HCT116 (cell line): Measurements from ENCODE around the gene EPHB3. TPM values are rescaled to one million over a fixed set of nuclear protein-coding genes. Genes with fewer than 3 reads are reported as not detected.

Experiments
- ATAC-seq: fragments of 200-7000 bp; cut with Tn5 transposase; 2 replicates; pipeline ENCODE4 v1.9.1; 2020; ENCODE audit warnings: mild to moderate bottlenecking, moderate library complexity
- BruUV-seq: library from RNA; stranded (reverse); fragments of 400-500 nt; replicated peaks from 2 replicates; lab custom pipeline; 2021; lab: Mats Ljungman, UMichigan
- CTCF ChIA-PET: fragments of 300-600 bp; sonication (Branson Sonifier 250); formaldehyde crosslinking; loops from one replicate; lab custom pipeline; 2021; ENCODE audit warnings: antibody characterized with exemption; lab: Charles Lee
- POLR2A ChIA-PET: fragments of 300-600, 350-600 bp; sonication (Branson Sonifier 250); formaldehyde crosslinking; loops from one replicate; lab custom pipeline; 2021; ENCODE audit warnings: antibody characterized with exemption; lab: Charles Lee
- RAD21 ChIA-PET, 2 experiments: fragments of 300-600 bp; sonication (Branson Sonifier 250); formaldehyde crosslinking; loops; one replicate each; lab custom pipeline; 2023; ENCODE audit warnings: low total read pairs in 2 of 2; ENCODE audit not compliant: uncharacterized antibody in 2 of 2, unreplicated experiment in 2 of 2, low non-redundant PET in 1 of 2; lab: Charles Lee
- DNase-seq: peaks from one replicate; pipeline ENCODE4 v3.0.0-alpha.2; 2010; ENCODE audit warnings: low read depth, low spot score
- H2AFZ ChIP-seq: fragments of 200-600 bp; shearing (Covaris generic), sonication (generic); 2 replicates; pipeline ENCODE4 v1.6.1; 2017; ENCODE audit warnings: low read depth, mixed run types, mixed read lengths, antibody characterized with exemption, low read length; ENCODE audit not compliant: poor library complexity, severe bottlenecking
- H3K27ac ChIP-seq: 2 replicates; pipeline ENCODE4 v1.5.1; 2012; ENCODE audit warnings: low read depth, low read length
- H3K27me3 ChIP-seq: fragments of 200-600 bp; sonication (generic); 2 replicates; pipeline ENCODE4 v1.6.1; 2016; ENCODE audit warnings: mixed run types, low read length, mixed read lengths; ENCODE audit not compliant: insufficient read depth
- H3K36me3 ChIP-seq, 2 experiments: fragments of 200-500 bp in 1 of 2; fragments of 200-600 bp in 1 of 2; sonication (Bioruptor generic) in 1 of 2; sonication (generic) in 1 of 2; 2 replicates each; pipeline versions ENCODE4 v1.5.1 to v1.6.1; 2014 to 2016; ENCODE audit warnings: low read length in 2 of 2, inconsistent platforms in 1 of 2, mixed read lengths in 1 of 2, mixed run types in 1 of 2; ENCODE audit not compliant: insufficient read depth in 2 of 2, control insufficient read depth in 1 of 2
- H3K4me1 ChIP-seq, 2 experiments: fragments of 200-600 bp in 1 of 2; sonication (generic) in 1 of 2; 2 replicates each; pipeline versions ENCODE4 v1.5.1 to v1.6.1; 2012 to 2017; ENCODE audit warnings: low read length in 2 of 2, inconsistent platforms in 1 of 2, mild to moderate bottlenecking in 1 of 2, mixed read lengths in 1 of 2, mixed run types in 1 of 2, moderate library complexity in 1 of 2; ENCODE audit not compliant: insufficient read depth in 2 of 2, control insufficient read depth in 1 of 2
- H3K4me2 ChIP-seq: fragments of 200-600 bp; sonication (generic); 2 replicates; pipeline ENCODE4 v1.6.1; 2017; ENCODE audit warnings: mixed run types, low read length, mixed read lengths
- H3K4me3 ChIP-seq, 2 experiments: fragments of 200-600 bp in 1 of 2; sonication (generic) in 1 of 2; replicated peaks in 1 of 2; 2 replicates each; pipeline ENCODE4 v1.5.1; 2011 to 2016; ENCODE audit warnings: low read length in 2 of 2, control low read depth in 1 of 2, low read depth in 1 of 2, mild to moderate bottlenecking in 1 of 2, mixed read lengths in 1 of 2, mixed run types in 1 of 2
- H3K79me2 ChIP-seq: fragments of 200-600 bp; sonication (generic); 2 replicates; pipeline ENCODE4 v1.6.1; 2017; ENCODE audit warnings: mild to moderate bottlenecking, mixed run types, low read length, moderate library complexity, mixed read lengths; ENCODE audit not compliant: insufficient read depth
- H3K9ac ChIP-seq: fragments of 200-600 bp; sonication (generic); 2 replicates; pipeline ENCODE4 v1.6.1; 2016; ENCODE audit warnings: low read length, mixed read lengths
- H3K9me2 ChIP-seq: fragments of 200-600 bp; sonication (generic), shearing (Covaris generic); 2 replicates; pipeline ENCODE4 v1.6.1; 2017; ENCODE audit warnings: mixed run types, mild to moderate bottlenecking, moderate library complexity; ENCODE audit not compliant: insufficient read depth
- H3K9me3 ChIP-seq, 2 experiments: fragments of 200-500 bp in 1 of 2; fragments of 200-600 bp in 1 of 2; sonication (Bioruptor generic) in 1 of 2; sonication (generic) in 1 of 2; 2 replicates each; pipeline ENCODE4 v1.6.1; 2014 to 2017; ENCODE audit warnings: low read length in 2 of 2, mixed read lengths in 2 of 2, inconsistent platforms in 1 of 2, low read depth in 1 of 2, mild to moderate bottlenecking in 1 of 2, mixed run types in 1 of 2, moderate library complexity in 1 of 2; ENCODE audit not compliant: control insufficient read depth in 1 of 2, insufficient read depth in 1 of 2
- H4K20me1 ChIP-seq: fragments of 200-600 bp; sonication (generic), shearing (Covaris generic); 2 replicates; pipeline ENCODE4 v1.6.1; 2017; ENCODE audit warnings: mixed run types, mild to moderate bottlenecking, moderate library complexity; ENCODE audit not compliant: insufficient read depth
- CEBPB ChIP-seq: IDR thresholded peaks from 2 replicates; pipeline ENCODE4 v1.6.1; 2012; ENCODE audit warnings: low read depth
- ELF1 ChIP-seq: IDR thresholded peaks from 2 replicates; pipeline ENCODE4 v1.6.1; 2012; ENCODE audit warnings: low read depth, borderline replicate concordance
- EZH2 ChIP-seq: fragments of 200-600 bp; sonication (generic); IDR thresholded peaks from 2 replicates; pipeline ENCODE4 v1.6.1; 2017; ENCODE audit warnings: antibody characterized with exemption, mixed run types
- EZH2phosphoT487 ChIP-seq: fragments of 200-600 bp; IDR thresholded peaks from 2 replicates; pipeline ENCODE4 v1.6.1; 2018; ENCODE audit warnings: antibody characterized with exemption, borderline replicate concordance
- JUND ChIP-seq: IDR thresholded peaks from 2 replicates; pipeline ENCODE4 v1.6.1; 2012
- POLR2AphosphoS5 ChIP-seq: IDR thresholded peaks from 2 replicates; pipeline ENCODE4 v1.6.1; 2011; ENCODE audit warnings: mild to moderate bottlenecking, low read depth, low read length, moderate library complexity
- RAD21 ChIP-seq: IDR thresholded peaks from 2 replicates; pipeline ENCODE4 v1.6.1; 2012; ENCODE audit warnings: low read depth, mild to moderate bottlenecking
- SIN3A ChIP-seq: IDR thresholded peaks from 2 replicates; pipeline ENCODE4 v1.6.1; 2012; ENCODE audit warnings: low read depth
- SP1 ChIP-seq: IDR thresholded peaks from 2 replicates; pipeline ENCODE4 v1.6.1; 2012; ENCODE audit warnings: low read depth
- YY1 ChIP-seq: IDR thresholded peaks from 2 replicates; pipeline ENCODE4 v1.6.1; 2011; ENCODE audit warnings: low read length, low read depth, moderate library complexity, mild to moderate bottlenecking; ENCODE audit not compliant: insufficient replicate concordance; ENCODE audit errors: extremely low read depth
- intact Hi-C: fragments of 100-400 bp; cut with micrococcal nuclease; formaldehyde crosslinking; loops from 2 replicates; pipeline ENCODE4 v1.10.0; 2022
- total RNA-seq: library from RNA; stranded (reverse); gene quantifications from one replicate; pipeline ENCODE4 v1.2.1, GENCODE V29; 2021; ENCODE audit not compliant: unreplicated experiment
- TF ChIP-seq, protein P1 (sequence below): IDR thresholded peaks from 2 replicates; pipeline ENCODE4 v1.6.1; 2012
- TF ChIP-seq, protein P2 (sequence below): IDR thresholded peaks from 2 replicates; pipeline ENCODE4 v1.6.1; 2012; ENCODE audit warnings: low read depth

The EPHB3 gene
- total RNA-seq, 1 experiment from 2014 or later = 6.5 TPM

DNA sequence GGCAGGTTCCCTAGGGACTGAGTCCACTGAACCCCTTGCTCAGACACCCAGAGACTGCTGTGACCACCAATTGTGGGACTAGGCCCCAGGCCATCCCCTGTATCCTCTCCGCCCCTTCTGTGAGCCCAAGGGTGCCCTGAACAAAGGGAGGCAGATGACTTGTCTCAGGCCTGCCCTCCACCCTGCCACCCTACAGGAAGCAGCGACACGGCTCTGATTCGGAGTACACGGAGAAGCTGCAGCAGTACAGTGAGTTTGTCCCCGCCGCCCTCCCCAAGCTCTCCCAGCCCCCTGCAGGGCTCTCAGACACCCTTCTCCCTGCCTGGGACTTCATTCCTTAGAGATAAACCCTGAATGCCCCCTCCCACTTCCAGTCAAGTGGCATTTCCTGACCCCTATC is 16.6 kb downstream of the EPHB3 start:
- ATAC-seq = no peak
- BruUV-seq = no TSS peak
- no peak overlapping the region for H3K4me3 ChIP-seq

DNA sequence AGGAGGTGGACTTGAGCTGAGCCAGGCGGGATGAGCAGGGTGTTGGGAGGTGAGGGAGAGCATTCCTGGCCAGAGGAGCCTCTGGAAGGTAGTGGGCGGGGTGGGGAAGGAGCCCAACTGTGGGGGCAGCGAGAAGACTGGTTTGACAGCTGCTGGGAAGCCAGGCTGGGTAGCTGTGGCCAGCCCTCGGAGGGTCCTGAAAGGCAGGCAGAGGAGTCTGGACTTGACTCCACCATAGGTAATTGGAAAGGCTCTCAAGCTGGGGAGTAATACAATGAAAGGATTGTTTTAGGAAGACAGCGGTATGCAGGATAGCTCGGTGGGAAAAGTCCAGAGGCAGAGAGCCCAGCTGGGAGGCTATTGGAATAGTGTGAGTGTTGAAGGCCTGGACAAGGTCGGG is 17.2 kb downstream of the EPHB3 start:
- intact Hi-C loops = no loop called here
- H3K4me3 ChIP-seq = no peak overlapping the region
- no peak overlapping the region for H3K27ac ChIP-seq
- BruUV-seq = no TSS peak
- DNase-seq (no peak), ATAC-seq (no peak)
- no peaks in the 10 kb centered on the region for H3K79me2 ChIP-seq
- peaks cover 3 to 17% of the 10 kb centered on the region in 2 experiments; a peak in 2 of 4 replicates for H3K4me1 ChIP-seq
- H2AFZ ChIP-seq = no peak overlapping the region
- ChIA-PET POLR2A (no interaction called here), CTCF (no interaction called here), RAD21 (no interaction called here)
- TF ChIP-seq RAD21 = no peak
- no peak for TF ChIP-seq SP1
- TF ChIP-seq EZH2 = no peak
- TF ChIP-seq EZH2phosphoT487 = no peak
- no peak for TF ChIP-seq YY1
- no peak for TF ChIP-seq ELF1
- TF ChIP-seq, protein P1, sequence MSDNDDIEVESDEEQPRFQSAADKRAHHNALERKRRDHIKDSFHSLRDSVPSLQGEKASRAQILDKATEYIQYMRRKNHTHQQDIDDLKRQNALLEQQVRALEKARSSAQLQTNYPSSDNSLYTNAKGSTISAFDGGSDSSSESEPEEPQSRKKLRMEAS = no peak
- TF ChIP-seq, protein P2, sequence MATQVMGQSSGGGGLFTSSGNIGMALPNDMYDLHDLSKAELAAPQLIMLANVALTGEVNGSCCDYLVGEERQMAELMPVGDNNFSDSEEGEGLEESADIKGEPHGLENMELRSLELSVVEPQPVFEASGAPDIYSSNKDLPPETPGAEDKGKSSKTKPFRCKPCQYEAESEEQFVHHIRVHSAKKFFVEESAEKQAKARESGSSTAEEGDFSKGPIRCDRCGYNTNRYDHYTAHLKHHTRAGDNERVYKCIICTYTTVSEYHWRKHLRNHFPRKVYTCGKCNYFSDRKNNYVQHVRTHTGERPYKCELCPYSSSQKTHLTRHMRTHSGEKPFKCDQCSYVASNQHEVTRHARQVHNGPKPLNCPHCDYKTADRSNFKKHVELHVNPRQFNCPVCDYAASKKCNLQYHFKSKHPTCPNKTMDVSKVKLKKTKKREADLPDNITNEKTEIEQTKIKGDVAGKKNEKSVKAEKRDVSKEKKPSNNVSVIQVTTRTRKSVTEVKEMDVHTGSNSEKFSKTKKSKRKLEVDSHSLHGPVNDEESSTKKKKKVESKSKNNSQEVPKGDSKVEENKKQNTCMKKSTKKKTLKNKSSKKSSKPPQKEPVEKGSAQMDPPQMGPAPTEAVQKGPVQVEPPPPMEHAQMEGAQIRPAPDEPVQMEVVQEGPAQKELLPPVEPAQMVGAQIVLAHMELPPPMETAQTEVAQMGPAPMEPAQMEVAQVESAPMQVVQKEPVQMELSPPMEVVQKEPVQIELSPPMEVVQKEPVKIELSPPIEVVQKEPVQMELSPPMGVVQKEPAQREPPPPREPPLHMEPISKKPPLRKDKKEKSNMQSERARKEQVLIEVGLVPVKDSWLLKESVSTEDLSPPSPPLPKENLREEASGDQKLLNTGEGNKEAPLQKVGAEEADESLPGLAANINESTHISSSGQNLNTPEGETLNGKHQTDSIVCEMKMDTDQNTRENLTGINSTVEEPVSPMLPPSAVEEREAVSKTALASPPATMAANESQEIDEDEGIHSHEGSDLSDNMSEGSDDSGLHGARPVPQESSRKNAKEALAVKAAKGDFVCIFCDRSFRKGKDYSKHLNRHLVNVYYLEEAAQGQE = no peak
- no peak for TF ChIP-seq SIN3A
- TF ChIP-seq CEBPB = no peak
- no peaks in the 10 kb centered on the region; a peak in 1 of 4 replicates for H3K36me3 ChIP-seq
- no peaks in the 10 kb centered on the region for H3K9me2 ChIP-seq
- H4K20me1 ChIP-seq = no peaks in the 10 kb centered on the region
- no peaks in the 10 kb centered on the region for H3K9me3 ChIP-seq
- H3K27me3 ChIP-seq = no peaks in the 10 kb centered on the region
- H3K9ac ChIP-seq = no peak overlapping the region
- H3K4me2 ChIP-seq = no peak overlapping the region

More for the DNA sequence above, 16.6 kb downstream of the EPHB3 start:
- Histone ChIP-seq H3K36me3 (peaks cover 0 to 2% of the 10 kb centered on the region in 2 experiments; a peak in 1 of 4 replicates), H3K9me2 (no peaks in the 10 kb centered on the region), H3K9ac (no peak overlapping the region), H3K27ac (no peak overlapping the region), H3K4me2 (no peak overlapping the region), H3K79me2 (no peaks in the 10 kb centered on the region), H2AFZ (no peak overlapping the region), H3K9me3 (no peaks in the 10 kb centered on the region), H4K20me1 (no peaks in the 10 kb centered on the region), H3K27me3 (no peaks in the 10 kb centered on the region), H3K4me1 (peaks cover 3 to 17% of the 10 kb centered on the region in 2 experiments; a peak in 2 of 4 replicates)
- RAD21 ChIA-PET = no interaction called here
- no peak for DNase-seq
- intact Hi-C loops = no loop called here
- TF ChIP-seq YY1 (no peak), POLR2AphosphoS5 (no peak), JUND (no peak)
- TF ChIP-seq, protein P1 = no peak
- POLR2A ChIA-PET = no interaction called here
- CTCF ChIA-PET = no interaction called here
